ENCODE data around the gene CIRBP. TPM values are rescaled to one million over a fixed set of nuclear protein-coding genes. Genes with fewer than 3 reads are reported as not detected.

Gene CIRBP
- total and polyA plus RNA-seq, 12 donors: 180 to 356 (median 280) TPM

- Histone ChIP-seq H3K27ac (no peak overlapping the region), H3K4me3 (no peak overlapping the region), H3K27me3 (peaks cover 0 to 56% (median 42%) of the 10 kb centered on the region in 7 donors), H3K4me1 (peaks cover 0 to 6% (median 4%) of the 10 kb centered on the region in 9 donors), H3K36me3 (no peaks in the 10 kb centered on the region), H3K9me3 (no peaks in the 10 kb centered on the region)
- TF ChIP-seq CTCF (IDR thresholded peaks at IDR 0.05): no peak
- 88 to 89% methylated on average over 18 of the region's 18 CpGs for WGBS, 2 donors
- intact Hi-C loops (cut with DNase I): loop anchor here in 1 of 10 donors (10.0 kb wide), 1 partner anchor 214 kb away; the partner anchor contains the start of gene PLK5
- no peak for DNase-seq
- no peak for ATAC-seq
These were observed 41.7 kb downstream of the CIRBP start for GRCh38 chr19:1310853-1311180.

GRCh38 chr19:1311543-1312091 lies 42.5 kb downstream of the CIRBP start:
- 59 to 62% methylated on average over 21 of the region's 21 CpGs for WGBS, 2 donors

GRCh38 chr19:1312767-1313694 lies 43.9 kb downstream of the CIRBP start:
- Histone ChIP-seq H3K27ac (no peak overlapping the region), H3K36me3 (no peaks in the 10 kb centered on the region), H3K4me1 (peaks cover 0 to 9% (median 5%) of the 10 kb centered on the region in 9 donors), H3K4me3 (no peak overlapping the region), H3K27me3 (peaks cover 0 to 78% (median 61%) of the 10 kb centered on the region in 7 donors), H3K9me3 (no peaks in the 10 kb centered on the region)
- ATAC-seq: no peak
- WGBS, 2 donors: 71 to 74% methylated on average over 57 to 61 of the region's 61 CpGs
- intact Hi-C loops (cut with DNase I): loop anchor here in 1 of 10 donors (10.0 kb wide), 1 partner anchor 212 kb away; the partner anchor contains the start of gene PLK5
- DNase-seq: no peak
- no peak for TF ChIP-seq CTCF (IDR thresholded peaks at IDR 0.05)

More at GRCh38 chr19:1311543-1312091, 42.5 kb downstream of the CIRBP start:
- Histone ChIP-seq H3K9me3 (no peaks in the 10 kb centered on the region), H3K36me3 (no peaks in the 10 kb centered on the region), H3K27ac (no peak overlapping the region), H3K4me1 (peaks cover 0 to 9% (median 5%) of the 10 kb centered on the region in 9 donors), H3K4me3 (no peak overlapping the region), H3K27me3 (peaks cover 0 to 64% (median 50%) of the 10 kb centered on the region in 7 donors)
- TF ChIP-seq CTCF (IDR thresholded peaks at IDR 0.05): no peak
- no peak for ATAC-seq
- intact Hi-C loops (cut with DNase I): loop anchor here in 1 of 10 donors (10.0 kb wide), 1 partner anchor 213 kb away; the partner anchor contains the start of gene PLK5
- no peak for DNase-seq
